IMR-90 (cell line): Measurements from ENCODE around the gene HOXC6. TPM values are rescaled to one million over a fixed set of nuclear protein-coding genes. Genes with fewer than 3 reads are reported as not detected.

ENCODE experiments used
- ATAC-seq: fragments of 200-7000 bp; cut with Tn5 transposase; 2 replicates; pipeline ENCODE4 v1.9.1; 2020; ENCODE audit warnings: low read depth, mild to moderate bottlenecking, moderate library complexity
- BruUV-seq: library from RNA; stranded (reverse); fragments of 400-500 nt; replicated peaks from 2 replicates; lab custom pipeline; 2021; lab: Mats Ljungman, UMichigan
- CTCF ChIA-PET: fragments of 300-600 bp; formaldehyde crosslinking; extraction: SDS; loops from one replicate; lab custom pipeline; 2021; ENCODE audit warnings: antibody characterized with exemption; lab: Yijun Ruan, JAX
- POLR2A ChIA-PET: fragments of 300-600 bp; sonication (Branson Sonifier 250); formaldehyde crosslinking; loops from one replicate; lab custom pipeline; 2022; ENCODE audit warnings: antibody characterized with exemption; ENCODE audit not compliant: unreplicated experiment; lab: Charles Lee
- DNase-seq: peaks from one replicate; pipeline ENCODE4 v3.0.0; 2013
- H2AFZ ChIP-seq: replicated peaks from 2 replicates; pipeline ENCODE3; 2013; ENCODE audit warnings: low read length, mild to moderate bottlenecking; ENCODE audit not compliant: poor library complexity
- H2AK5ac ChIP-seq: 2 replicates; pipeline ENCODE4 v1.6.1; 2013; ENCODE audit warnings: low read depth, low read length, inconsistent platforms
- H2AK9ac ChIP-seq: replicated peaks from 2 replicates; pipeline ENCODE3; 2013; ENCODE audit warnings: mild to moderate bottlenecking, low read depth, low read length, moderate library complexity; ENCODE audit not compliant: poor library complexity
- H2BK120ac ChIP-seq: 2 replicates; pipeline ENCODE4 v1.6.1; 2013; ENCODE audit warnings: low read depth, low read length, inconsistent platforms
- H2BK15ac ChIP-seq: 3 replicates; pipeline ENCODE4 v1.6.1; 2013; ENCODE audit warnings: low read depth, low read length, inconsistent platforms
- H2BK20ac ChIP-seq: 2 replicates; pipeline ENCODE4 v1.6.1; 2013; ENCODE audit warnings: low read depth, mild to moderate bottlenecking, inconsistent platforms, low read length, moderate library complexity
- H2BK5ac ChIP-seq: 2 replicates; pipeline ENCODE4 v1.6.1; 2013; ENCODE audit warnings: mild to moderate bottlenecking, low read depth, low read length, inconsistent platforms; ENCODE audit not compliant: poor library complexity, severe bottlenecking
- H3K14ac ChIP-seq: replicated peaks from 2 replicates; pipeline ENCODE4 v1.6.1; 2013; ENCODE audit warnings: low read depth, low read length, inconsistent platforms
- H3K18ac ChIP-seq: 2 replicates; pipeline ENCODE4 v1.6.1; 2013; ENCODE audit warnings: low read depth, low read length, control low read depth
- H3K23ac ChIP-seq: 2 replicates; pipeline ENCODE4 v1.6.1; 2013; ENCODE audit warnings: low read depth, low read length, inconsistent platforms
- H3K27ac ChIP-seq: 2 replicates; pipeline ENCODE4 v1.5.1; 2013; ENCODE audit warnings: mild to moderate bottlenecking, control low read depth, low read length; ENCODE audit not compliant: insufficient read depth
- H3K27me3 ChIP-seq: 2 replicates; pipeline ENCODE4 v1.6.1; 2013; ENCODE audit warnings: low read length; ENCODE audit not compliant: control insufficient read depth, insufficient read depth
- H3K36me3 ChIP-seq: 2 replicates; pipeline ENCODE4 v1.6.1; 2013; ENCODE audit warnings: low read length, mixed read lengths; ENCODE audit not compliant: control insufficient read depth, insufficient read depth
- H3K4ac ChIP-seq: 2 replicates; pipeline ENCODE4 v1.6.1; 2013; ENCODE audit warnings: low read depth, low read length, inconsistent platforms
- H3K4me1 ChIP-seq: 2 replicates; pipeline ENCODE4 v1.6.1; 2013; ENCODE audit warnings: low read length, mixed read lengths; ENCODE audit not compliant: control insufficient read depth, insufficient read depth
- H3K4me2 ChIP-seq: 2 replicates; pipeline ENCODE4 v1.6.1; 2013; ENCODE audit warnings: low read depth, mild to moderate bottlenecking, control low read depth, low read length, moderate library complexity
- H3K4me3 ChIP-seq: 2 replicates; pipeline ENCODE4 v1.5.1; 2013; ENCODE audit warnings: low read depth, mild to moderate bottlenecking, control low read depth, low read length, moderate library complexity; ENCODE audit not compliant: insufficient read depth
- H3K56ac ChIP-seq: 2 replicates; pipeline ENCODE4 v1.6.1; 2013; ENCODE audit warnings: low read length, inconsistent platforms; ENCODE audit not compliant: insufficient read depth; ENCODE audit errors: extremely low read depth
- H3K79me1 ChIP-seq, 2 experiments: 2 replicates each; pipeline ENCODE4 v1.6.1; 2013; ENCODE audit warnings: low read length in 2 of 2, inconsistent platforms in 1 of 2, low read depth in 1 of 2
- H3K9ac ChIP-seq: 2 replicates; pipeline ENCODE4 v1.6.1; 2013; ENCODE audit warnings: low read depth, low read length, control low read depth
- H3K9me1 ChIP-seq: 2 replicates; pipeline ENCODE4 v1.6.1; 2013; ENCODE audit warnings: low read length, inconsistent platforms; ENCODE audit not compliant: insufficient read depth
- H3K9me3 ChIP-seq: 2 replicates; pipeline ENCODE4 v1.6.1; 2013; ENCODE audit warnings: low read length; ENCODE audit not compliant: control insufficient read depth, insufficient read depth
- H4K20me1 ChIP-seq: 2 replicates; pipeline ENCODE4 v1.6.1; 2013; ENCODE audit warnings: low read length, inconsistent platforms; ENCODE audit not compliant: insufficient read depth
- H4K5ac ChIP-seq: 2 replicates; pipeline ENCODE4 v1.6.1; 2013; ENCODE audit warnings: mild to moderate bottlenecking, low read depth, low read length, control low read depth
- H4K8ac ChIP-seq, 2 experiments: 2 replicates each; pipeline ENCODE4 v1.6.1; 2013; ENCODE audit warnings: low read depth in 2 of 2, low read length in 2 of 2, control low read depth in 1 of 2, inconsistent platforms in 1 of 2
- H4K91ac ChIP-seq: 2 replicates; pipeline ENCODE4 v1.6.1; 2013; ENCODE audit warnings: low read depth, low read length, inconsistent platforms; ENCODE audit not compliant: insufficient read depth
- BHLHE40 ChIP-seq: fragments of 150-350 bp; IDR thresholded peaks from 2 replicates; pipeline ENCODE4 v1.6.1; 2016; ENCODE audit warnings: mild to moderate bottlenecking, low read depth, low read length
- CEBPB ChIP-seq: IDR thresholded peaks from 2 replicates; pipeline ENCODE4 v1.6.1; 2012; ENCODE audit warnings: low read depth, low read length, improper control_type of control experiment
- CHD1 ChIP-seq: IDR thresholded peaks from 2 replicates; pipeline ENCODE4 v1.6.1; 2012; ENCODE audit warnings: low read depth, low read length, improper control_type of control experiment
- FOS ChIP-seq: fragments of 150-350 bp; IDR thresholded peaks from 2 replicates; pipeline ENCODE4 v1.6.1; 2016; ENCODE audit warnings: low read depth, low read length
- MAZ ChIP-seq: IDR thresholded peaks from 2 replicates; pipeline ENCODE4 v1.6.1; 2012; ENCODE audit warnings: low read depth, mild to moderate bottlenecking, low read length, improper control_type of control experiment, moderate library complexity, borderline replicate concordance
- MXI1 ChIP-seq: IDR thresholded peaks from 2 replicates; pipeline ENCODE4 v1.6.1; 2012; ENCODE audit warnings: low read depth, mild to moderate bottlenecking, low read length, moderate library complexity, borderline replicate concordance
- NFE2L2 ChIP-seq: fragments of 150-350 bp; IDR thresholded peaks from 2 replicates; pipeline ENCODE4 v1.6.1; 2016; ENCODE audit warnings: low read depth, mild to moderate bottlenecking, low read length
- POLR2A ChIP-seq: IDR thresholded peaks from 2 replicates; pipeline ENCODE4 v1.6.1; 2012; ENCODE audit warnings: mild to moderate bottlenecking, low read depth, low read length
- RAD21 ChIP-seq: IDR thresholded peaks from 2 replicates; pipeline ENCODE4 v1.6.1; 2012; ENCODE audit warnings: low read length, improper control_type of control experiment
- RCOR1 ChIP-seq: IDR thresholded peaks from 2 replicates; pipeline ENCODE4 v1.6.1; 2012; ENCODE audit warnings: mild to moderate bottlenecking, low read length, improper control_type of control experiment; ENCODE audit not compliant: insufficient replicate concordance
- SMC3 ChIP-seq: fragments of 150-350 bp; IDR thresholded peaks from 2 replicates; pipeline ENCODE4 v1.6.1; 2016; ENCODE audit warnings: low read depth, mild to moderate bottlenecking, antibody characterized with exemption, low read length, moderate library complexity
- WGBS, 2 experiments: methylation state at CpG; one replicate each; pipeline versions ENCODE4 v1.1.5 to v1.1.7; 2013; ENCODE audit warnings: missing lambda C conversion rate in 2 of 2; ENCODE audit not compliant: insufficient read length in 1 of 2; ENCODE audit errors: extremely low coverage in 2 of 2; 5-methylcytosine and 5-hydroxymethylcytosine counted together
- dilution Hi-C: fragments of 300-500 bp; cut with HindIII; formaldehyde crosslinking; loops from one replicate; pipeline ENCODE4 v1.14.3; 2018; ENCODE audit warnings: low sequenced_read_pairs; ENCODE audit not compliant: unreplicated experiment
- in situ Hi-C: fragments of 300-500 bp; cut with MboI; formaldehyde crosslinking; loops from 3 replicates; pipeline ENCODE4 v1.14.3; 2019; ENCODE audit warnings: low sequenced_read_pairs, inconsistent platforms, mixed read lengths
- intact Hi-C: fragments of 100-400 bp; cut with micrococcal nuclease; formaldehyde crosslinking; loops from 2 replicates; pipeline ENCODE4 v1.10.0; 2022
- polyA plus RNA-seq, 3 experiments: library from polyadenylated mRNA; depleted of rRNA; stranded (reverse); fragments of >200 nt; gene quantifications; 2 replicates each; pipeline ENCODE4 v1.2.3, GENCODE V29; 2012; ENCODE audit warnings: low replicate concordance in 1 of 3
- total RNA-seq: library from RNA; depleted of rRNA; stranded (reverse); fragments of >200 nt; gene quantifications from 2 replicates; pipeline ENCODE4 v1.2.3, GENCODE V29; 2012
- TF ChIP-seq, protein P1 (sequence below): fragments of 150-350 bp; IDR thresholded peaks from 2 replicates; pipeline ENCODE4 v1.6.1; 2016; ENCODE audit warnings: low read depth, mild to moderate bottlenecking, low read length, moderate library complexity, borderline replicate concordance
- TF ChIP-seq, protein P2 (sequence below): conservative IDR thresholded peaks from 2 replicates; pipeline ENCODE4 v1.5.1; 2012; ENCODE audit warnings: mild to moderate bottlenecking, low read depth, low read length, improper control_type of control experiment

Gene HOXC6
- total and polyA plus RNA-seq, 2 of the 4 experiments (the other 2 are of a cell fraction), result 1.1 TPM; not detected in 1

DNA sequence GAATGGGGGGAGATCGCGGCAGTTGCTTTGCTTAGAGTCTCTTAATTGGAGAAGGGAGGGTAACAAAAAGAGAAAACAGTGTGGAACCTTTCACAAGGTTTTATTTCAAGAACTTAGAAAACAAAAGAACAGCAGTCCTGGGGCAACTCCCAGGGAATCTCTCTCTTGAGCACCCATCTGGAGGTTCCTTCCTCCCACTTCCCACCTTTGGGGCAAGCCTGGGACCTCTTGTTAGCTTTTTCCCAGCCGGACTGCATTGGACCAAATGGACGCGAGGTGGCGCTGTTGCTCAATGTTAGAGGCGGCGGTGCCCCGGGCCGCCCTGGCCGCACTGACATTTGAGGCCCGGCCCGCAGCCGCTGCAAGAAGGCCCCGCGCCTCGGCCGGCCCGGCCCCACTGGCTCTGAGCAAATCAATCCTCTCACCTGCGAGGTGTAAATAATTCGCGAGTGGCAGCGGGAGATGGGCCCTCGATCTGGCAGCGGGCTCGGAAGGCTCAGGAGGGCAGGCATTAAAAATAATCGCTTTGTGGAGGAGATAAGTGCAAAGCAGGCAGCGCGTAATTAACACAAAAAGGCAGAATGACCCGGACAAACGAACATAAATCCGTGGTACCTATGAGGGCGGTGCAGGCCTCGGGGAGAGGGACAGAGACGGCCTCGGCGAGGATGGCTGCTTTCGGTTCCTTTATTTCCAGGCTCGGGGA lies 22.2 kb upstream of the HOXC6 start (continued):
- TF ChIP-seq MXI1, result no peak

DNA sequence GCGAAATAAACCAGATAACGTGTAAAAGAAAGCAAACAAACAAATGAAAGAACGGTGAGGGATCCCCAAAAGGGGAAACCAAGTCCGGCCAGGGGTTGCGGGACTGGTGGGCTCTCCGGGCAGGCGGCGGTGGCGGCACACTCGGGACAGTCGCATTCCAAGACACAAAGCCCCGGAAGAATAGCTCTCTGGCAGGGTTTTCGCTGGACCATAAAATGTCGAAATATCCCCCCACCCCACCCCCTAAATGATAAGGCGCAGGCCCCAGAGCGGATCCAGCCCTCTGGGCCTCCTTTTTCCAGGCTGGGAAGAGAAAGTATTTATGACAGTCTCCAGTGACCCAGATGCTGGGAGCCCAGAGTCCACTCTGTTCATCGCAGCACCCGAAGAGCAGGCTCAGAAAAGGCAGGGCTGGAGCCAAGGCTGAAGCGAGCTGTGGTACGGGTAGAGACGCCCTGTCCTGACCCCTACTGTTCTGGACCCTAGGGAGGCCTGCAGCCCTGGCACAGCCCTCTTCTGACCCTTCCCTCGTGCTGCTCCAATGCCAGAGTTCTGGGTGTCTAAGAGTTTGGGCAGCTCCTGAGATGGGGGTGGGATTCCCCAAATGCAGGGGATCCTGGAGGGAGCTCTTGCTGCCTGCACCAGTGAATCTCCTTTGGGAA lies 21.6 kb upstream of the HOXC6 start:
- ChIA-PET POLR2A (interaction anchor here (0.5 kb wide), 1 partner anchor 155 kb away, joined by 4 read pairs; no protein-coding TSS in a partner anchor), CTCF (interaction anchor here (0.6 to 3.1 kb wide), 5 partner anchors 182 to 200 kb away, joined by 3 to 19 read pairs (median 14); partner anchors contain the start of gene SMUG1)
- ATAC-seq (no peak), DNase-seq (no peak)
- no TSS peak for BruUV-seq
- no peak overlapping the region for H3K23ac ChIP-seq
- no peaks in the 10 kb centered on the region for H3K36me3 ChIP-seq
- H3K4me1 ChIP-seq, result no peaks in the 10 kb centered on the region
- H4K5ac ChIP-seq, result no peak overlapping the region
- H2BK120ac ChIP-seq, result no peak overlapping the region
- H2AK9ac ChIP-seq, result no peak overlapping the region
- H3K9ac ChIP-seq, result no peak overlapping the region
- no peak overlapping the region for H4K8ac ChIP-seq
- no peak overlapping the region for H3K27ac ChIP-seq
- H3K4me2 ChIP-seq, result no peak overlapping the region
- H3K9me3 ChIP-seq, result no peaks in the 10 kb centered on the region
- dilution Hi-C loops, result no loop called here
- H2BK20ac ChIP-seq, result no peak overlapping the region
- intact Hi-C loops, result loop anchor here (1.0 to 10.0 kb wide), 5 partner anchors 185 to 353 kb away; no protein-coding TSS in a partner anchor
- H2AK5ac ChIP-seq, result no peak overlapping the region
- H3K9me1 ChIP-seq, result no peaks in the 10 kb centered on the region
- in situ Hi-C loops, result loop anchor here (5.0 kb wide), 1 partner anchor 186 kb away; no protein-coding TSS in a partner anchor
- H2BK5ac ChIP-seq, result no peak overlapping the region
- H3K27me3 ChIP-seq, result peaks cover 91% of the 10 kb centered on the region
- no peak overlapping the region for H3K18ac ChIP-seq
- no peak overlapping the region for H3K14ac ChIP-seq
- no peak overlapping the region for H3K56ac ChIP-seq
- H4K20me1 ChIP-seq, result no peaks in the 10 kb centered on the region
- no peak overlapping the region for H3K4ac ChIP-seq
- peak overlapping the region; percentile 88 for H2AFZ ChIP-seq
- WGBS, 2 experiments, result 13% methylated on average over 6 of the region's 22 CpGs; no CpG with 5 or more reads in 1 of the 2 experiments
- no peak overlapping the region for H2BK15ac ChIP-seq
- no peak overlapping the region for H3K4me3 ChIP-seq
- H3K79me1 ChIP-seq, result no peaks in the 10 kb centered on the region
- H4K91ac ChIP-seq, result no peak overlapping the region
- TF ChIP-seq NFE2L2 (no peak), MAZ (no peak), CHD1 (no peak), FOS (no peak), SMC3 (no peak), BHLHE40 (no peak), MXI1 (no peak), RAD21 (no peak), POLR2A (no peak), RCOR1 (no peak), CEBPB (no peak)
- TF ChIP-seq, protein P1, sequence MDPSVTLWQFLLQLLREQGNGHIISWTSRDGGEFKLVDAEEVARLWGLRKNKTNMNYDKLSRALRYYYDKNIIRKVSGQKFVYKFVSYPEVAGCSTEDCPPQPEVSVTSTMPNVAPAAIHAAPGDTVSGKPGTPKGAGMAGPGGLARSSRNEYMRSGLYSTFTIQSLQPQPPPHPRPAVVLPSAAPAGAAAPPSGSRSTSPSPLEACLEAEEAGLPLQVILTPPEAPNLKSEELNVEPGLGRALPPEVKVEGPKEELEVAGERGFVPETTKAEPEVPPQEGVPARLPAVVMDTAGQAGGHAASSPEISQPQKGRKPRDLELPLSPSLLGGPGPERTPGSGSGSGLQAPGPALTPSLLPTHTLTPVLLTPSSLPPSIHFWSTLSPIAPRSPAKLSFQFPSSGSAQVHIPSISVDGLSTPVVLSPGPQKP, result no peak
- TF ChIP-seq, protein P2, sequence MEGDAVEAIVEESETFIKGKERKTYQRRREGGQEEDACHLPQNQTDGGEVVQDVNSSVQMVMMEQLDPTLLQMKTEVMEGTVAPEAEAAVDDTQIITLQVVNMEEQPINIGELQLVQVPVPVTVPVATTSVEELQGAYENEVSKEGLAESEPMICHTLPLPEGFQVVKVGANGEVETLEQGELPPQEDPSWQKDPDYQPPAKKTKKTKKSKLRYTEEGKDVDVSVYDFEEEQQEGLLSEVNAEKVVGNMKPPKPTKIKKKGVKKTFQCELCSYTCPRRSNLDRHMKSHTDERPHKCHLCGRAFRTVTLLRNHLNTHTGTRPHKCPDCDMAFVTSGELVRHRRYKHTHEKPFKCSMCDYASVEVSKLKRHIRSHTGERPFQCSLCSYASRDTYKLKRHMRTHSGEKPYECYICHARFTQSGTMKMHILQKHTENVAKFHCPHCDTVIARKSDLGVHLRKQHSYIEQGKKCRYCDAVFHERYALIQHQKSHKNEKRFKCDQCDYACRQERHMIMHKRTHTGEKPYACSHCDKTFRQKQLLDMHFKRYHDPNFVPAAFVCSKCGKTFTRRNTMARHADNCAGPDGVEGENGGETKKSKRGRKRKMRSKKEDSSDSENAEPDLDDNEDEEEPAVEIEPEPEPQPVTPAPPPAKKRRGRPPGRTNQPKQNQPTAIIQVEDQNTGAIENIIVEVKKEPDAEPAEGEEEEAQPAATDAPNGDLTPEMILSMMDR, result no peak
